ENCODE results near the gene RGS7. TPM values are rescaled to one million over a fixed set of nuclear protein-coding genes. Genes with fewer than 3 reads are reported as not detected.

Gene RGS7
- total and polyA plus RNA-seq, 2 experiments from 2014 or later, result 0.32 to 1.7 TPM

GRCh38 chr1:240794046-240794843 is 562.8 kb downstream of the RGS7 start:
- in situ Hi-C loops (cut with MboI), result no loop called here
- no peaks in the 10 kb centered on the region for H3K79me2 ChIP-seq (ENCODE audit: insufficient read depth)
- no peaks in the 10 kb centered on the region for H4K20me1 ChIP-seq (ENCODE audit: insufficient read depth)
- no peak overlapping the region for H3K4me2 ChIP-seq (ENCODE audit: unreplicated experiment)
- H3F3A ChIP-seq (ENCODE audit: insufficient read depth), result 0 out of 2 replicates have a peak, but pooled peaks cover 6% of the 10 kb centered on the region
- no peak for TF ChIP-seq EZH2 (IDR thresholded peaks at IDR 0.05; ENCODE audit: insufficient read depth, poor library complexity, severe bottlenecking)
- no peak for TF ChIP-seq EZH2phosphoT487 (IDR thresholded peaks at IDR 0.05; ENCODE audit: insufficient read depth, low read depth)
- no peak for DNase-seq
- no peaks in the 10 kb centered on the region for H3K36me3 ChIP-seq (ENCODE audit: low read depth)
- H3K27ac ChIP-seq, result no peak overlapping the region
- H3K4me3 ChIP-seq, result no peak overlapping the region
- H3K27me3 ChIP-seq (replicated peaks; ENCODE audit: insufficient read depth), result no peaks in the 10 kb centered on the region
- no peaks in the 10 kb centered on the region for H3K9me2 ChIP-seq (ENCODE audit: insufficient read depth)
- peaks cover 18% of the 10 kb centered on the region for H3K4me1 ChIP-seq (ENCODE audit: insufficient read depth)
- no peaks in the 10 kb centered on the region for H3K9me3 ChIP-seq (ENCODE audit: low read depth)
- 56 to 68% methylated on average over 5 to 6 of the region's 6 CpGs for WGBS, 2 experiments (ENCODE audit: low coverage in 1 of 2, low lambda C conversion rate in 2 of 2, missing lambda C conversion rate in 2 of 2)
- H3K9ac ChIP-seq, result no peak overlapping the region
- no peak overlapping the region for H2AFZ ChIP-seq

DNA sequence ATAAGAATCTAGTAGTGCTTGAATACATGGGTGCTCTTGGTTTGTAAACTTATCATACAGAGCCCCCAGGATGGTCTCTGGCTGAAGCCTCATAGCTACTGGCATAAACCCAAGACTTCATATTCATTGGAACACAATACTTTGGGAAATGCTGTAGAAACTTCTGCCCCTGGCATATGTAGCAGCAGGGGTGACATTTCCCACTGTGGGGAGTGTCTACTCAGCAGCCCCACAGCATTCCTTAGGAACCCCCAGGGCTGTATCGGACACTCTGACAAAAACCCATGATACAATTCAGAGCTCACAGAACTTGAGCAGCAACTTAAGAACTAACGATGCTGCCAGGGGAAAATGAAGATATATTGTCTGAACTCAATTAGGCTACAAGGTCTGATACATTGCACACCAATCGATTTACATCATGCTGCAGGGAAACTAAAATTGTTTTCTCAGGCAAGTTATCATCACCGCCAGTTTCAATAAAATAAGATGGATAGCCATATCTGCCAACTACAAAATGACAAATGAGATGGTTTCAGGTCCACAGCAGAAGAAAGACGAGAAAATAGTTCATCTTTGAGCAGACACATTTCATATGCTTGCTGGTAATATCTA is 564.0 kb downstream of the RGS7 start:
- Histone ChIP-seq H3K4me1 (ENCODE audit: insufficient read depth) (peaks cover 18% of the 10 kb centered on the region), H3K9me3 (ENCODE audit: low read depth) (no peaks in the 10 kb centered on the region), H3K36me3 (ENCODE audit: low read depth) (no peaks in the 10 kb centered on the region), H3K27me3 (replicated peaks; ENCODE audit: insufficient read depth) (no peaks in the 10 kb centered on the region), H3K9me2 (ENCODE audit: insufficient read depth) (no peaks in the 10 kb centered on the region), H4K20me1 (ENCODE audit: insufficient read depth) (no peaks in the 10 kb centered on the region), H3K4me3 (no peak overlapping the region), H3K9ac (no peak overlapping the region), H3F3A (ENCODE audit: insufficient read depth) (0 out of 2 replicates have a peak, but pooled peaks cover 6% of the 10 kb centered on the region), H2AFZ (no peak overlapping the region), H3K4me2 (ENCODE audit: unreplicated experiment) (no peak overlapping the region), H3K27ac (no peak overlapping the region), H3K79me2 (ENCODE audit: insufficient read depth) (no peaks in the 10 kb centered on the region)
- in situ Hi-C loops (cut with MboI), result no loop called here
- DNase-seq, result no peak
- WGBS, 2 experiments (ENCODE audit: low coverage in 1 of 2, low lambda C conversion rate in 2 of 2, missing lambda C conversion rate in 2 of 2), result 62 to 65% methylated on average over 5 of the region's 5 CpGs
- no peak for TF ChIP-seq EZH2 (IDR thresholded peaks at IDR 0.05; ENCODE audit: insufficient read depth, poor library complexity, severe bottlenecking)
- TF ChIP-seq EZH2phosphoT487 (IDR thresholded peaks at IDR 0.05; ENCODE audit: insufficient read depth, low read depth), result no peak

GRCh38 chr1:240790856-240791255 is 566.1 kb downstream of the RGS7 start:
- Histone ChIP-seq H3K4me2 (ENCODE audit: unreplicated experiment) (no peak overlapping the region), H3K4me3 (no peak overlapping the region), H3K4me1 (ENCODE audit: insufficient read depth) (peaks cover 11% of the 10 kb centered on the region), H3K9me2 (ENCODE audit: insufficient read depth) (no peaks in the 10 kb centered on the region), H3K9me3 (ENCODE audit: low read depth) (no peaks in the 10 kb centered on the region), H3K36me3 (ENCODE audit: low read depth) (no peaks in the 10 kb centered on the region), H3F3A (ENCODE audit: insufficient read depth) (0 out of 2 replicates have a peak, but pooled peaks cover 6% of the 10 kb centered on the region), H3K79me2 (ENCODE audit: insufficient read depth) (no peaks in the 10 kb centered on the region), H2AFZ (peak overlapping the region; percentile 58), H3K27ac (peak overlapping the region; percentile 61), H3K9ac (peak overlapping the region; percentile 30; the same call in 1 of the 2 replicates), H4K20me1 (ENCODE audit: insufficient read depth) (no peaks in the 10 kb centered on the region), H3K27me3 (replicated peaks; ENCODE audit: insufficient read depth) (no peaks in the 10 kb centered on the region)
- in situ Hi-C loops (cut with MboI), result no loop called here
- TF ChIP-seq EZH2 (IDR thresholded peaks at IDR 0.05; ENCODE audit: insufficient read depth, poor library complexity, severe bottlenecking), result no peak
- no peak for TF ChIP-seq EZH2phosphoT487 (IDR thresholded peaks at IDR 0.05; ENCODE audit: insufficient read depth, low read depth)
- peak; percentile 71 for DNase-seq

GRCh38 chr1:240786880-240787279 is 570.1 kb downstream of the RGS7 start:
- H3K27ac ChIP-seq, result no peak overlapping the region
- in situ Hi-C loops (cut with MboI), result no loop called here
- H3K27me3 ChIP-seq (replicated peaks; ENCODE audit: insufficient read depth), result no peaks in the 10 kb centered on the region
- H3K9me2 ChIP-seq (ENCODE audit: insufficient read depth), result no peaks in the 10 kb centered on the region
- no peak for DNase-seq
- no peak overlapping the region for H3K9ac ChIP-seq
- H3K36me3 ChIP-seq (ENCODE audit: low read depth), result no peaks in the 10 kb centered on the region
- WGBS, 2 experiments (ENCODE audit: low coverage in 1 of 2, low lambda C conversion rate in 2 of 2, missing lambda C conversion rate in 2 of 2), result 35 to 43% methylated on average over 1 of the region's 1 CpG
- H2AFZ ChIP-seq, result peak overlapping the region; percentile 35; the same call in 1 of the 2 replicates
- no peak overlapping the region for H3K4me2 ChIP-seq (ENCODE audit: unreplicated experiment)
- no peak overlapping the region for H3K4me3 ChIP-seq
- H4K20me1 ChIP-seq (ENCODE audit: insufficient read depth), result no peaks in the 10 kb centered on the region
- H3F3A ChIP-seq (ENCODE audit: insufficient read depth), result 0 out of 2 replicates have a peak, but pooled peaks cover 6% of the 10 kb centered on the region
- H3K79me2 ChIP-seq (ENCODE audit: insufficient read depth), result no peaks in the 10 kb centered on the region
- TF ChIP-seq EZH2phosphoT487 (IDR thresholded peaks at IDR 0.05; ENCODE audit: insufficient read depth, low read depth) (no peak), EZH2 (IDR thresholded peaks at IDR 0.05; ENCODE audit: insufficient read depth, poor library complexity, severe bottlenecking) (no peak)
- peaks cover 11% of the 10 kb centered on the region for H3K4me1 ChIP-seq (ENCODE audit: insufficient read depth)
- no peaks in the 10 kb centered on the region for H3K9me3 ChIP-seq (ENCODE audit: low read depth)

Data from GM23248 (cell line).